ENCODE measurements around the gene GPR176. TPM values are rescaled to one million over a fixed set of nuclear protein-coding genes. Genes with fewer than 3 reads are reported as not detected.

Gene GPR176
- polyA plus RNA-seq, 1 donor from 2014 or later: 8.3 TPM

- no peaks in the 10 kb centered on the region for H4K20me1 ChIP-seq (ENCODE audit: insufficient read depth)
- H3K9me2 ChIP-seq (ENCODE audit: insufficient read depth, low read length): no peaks in the 10 kb centered on the region
- no peaks in the 10 kb centered on the region for H3K27me3 ChIP-seq (ENCODE audit: insufficient read depth, low read depth, low read length)
- H3K79me2 ChIP-seq (replicated peaks; ENCODE audit: insufficient read depth, low read length): no peaks in the 10 kb centered on the region
- no peaks in the 10 kb centered on the region for H3F3A ChIP-seq (ENCODE audit: insufficient read depth, low read length, poor library complexity, severe bottlenecking)
- H3K9me3 ChIP-seq (ENCODE audit: low read length): no peaks in the 10 kb centered on the region
- no peaks in the 10 kb centered on the region for H3K36me3 ChIP-seq (ENCODE audit: insufficient read depth, low read length)
- H3K4me2 ChIP-seq (ENCODE audit: low read length): no peak overlapping the region
- H3K27ac ChIP-seq (ENCODE audit: low read length): no peak overlapping the region
- TF ChIP-seq SMC3 (conservative IDR thresholded peaks at IDR 0.05; ENCODE audit: poor library complexity) (no peak), POLR2AphosphoS5 (IDR thresholded peaks at IDR 0.05) (no peak), REST (IDR thresholded peaks at IDR 0.05; ENCODE audit: borderline replicate concordance) (no peak), CTCF (IDR thresholded peaks at IDR 0.05; ENCODE audit: poor library complexity, severe bottlenecking) (no peak), TAF1 (IDR thresholded peaks at IDR 0.05; ENCODE audit: low read depth) (no peak), EZH2 (IDR thresholded peaks at IDR 0.05; ENCODE audit: borderline replicate concordance, insufficient read depth, low read length, poor library complexity, severe bottlenecking) (no peak), RAD21 (conservative IDR thresholded peaks at IDR 0.05) (no peak), EP300 (conservative IDR thresholded peaks at IDR 0.05; ENCODE audit: poor library complexity, severe bottlenecking) (no peak), MXI1 (conservative IDR thresholded peaks at IDR 0.05; ENCODE audit: poor library complexity, severe bottlenecking) (no peak)
- H2AFZ ChIP-seq (ENCODE audit: low read depth, low read length): no peak overlapping the region
- H3K9ac ChIP-seq (ENCODE audit: low read length): no peak overlapping the region
- H3K4me3 ChIP-seq (ENCODE audit: low read length): no peak overlapping the region
Observed at GRCh38 chr15:39807791-39808190, 112.3 kb downstream of the GPR176 start.

- Histone ChIP-seq H3K9ac (ENCODE audit: low read length) (no peak overlapping the region), H3K27ac (ENCODE audit: low read length) (no peak overlapping the region), H2AFZ (ENCODE audit: low read depth, low read length) (no peak overlapping the region), H3F3A (ENCODE audit: insufficient read depth, low read length, poor library complexity, severe bottlenecking) (no peaks in the 10 kb centered on the region), H3K9me3 (ENCODE audit: low read length) (no peaks in the 10 kb centered on the region), H3K27me3 (ENCODE audit: insufficient read depth, low read depth, low read length) (no peaks in the 10 kb centered on the region), H3K9me2 (ENCODE audit: insufficient read depth, low read length) (no peaks in the 10 kb centered on the region), H3K36me3 (ENCODE audit: insufficient read depth, low read length) (no peaks in the 10 kb centered on the region), H3K4me3 (ENCODE audit: low read length) (no peak overlapping the region), H4K20me1 (ENCODE audit: insufficient read depth) (no peaks in the 10 kb centered on the region), H3K4me2 (ENCODE audit: low read length) (no peak overlapping the region), H3K79me2 (replicated peaks; ENCODE audit: insufficient read depth, low read length) (no peaks in the 10 kb centered on the region)
- TF ChIP-seq MXI1 (conservative IDR thresholded peaks at IDR 0.05; ENCODE audit: poor library complexity, severe bottlenecking) (no peak), TAF1 (IDR thresholded peaks at IDR 0.05; ENCODE audit: low read depth) (no peak), EP300 (conservative IDR thresholded peaks at IDR 0.05; ENCODE audit: poor library complexity, severe bottlenecking) (no peak), EZH2 (IDR thresholded peaks at IDR 0.05; ENCODE audit: borderline replicate concordance, insufficient read depth, low read length, poor library complexity, severe bottlenecking) (no peak), SMC3 (conservative IDR thresholded peaks at IDR 0.05; ENCODE audit: poor library complexity) (no peak), RAD21 (conservative IDR thresholded peaks at IDR 0.05) (no peak), REST (IDR thresholded peaks at IDR 0.05; ENCODE audit: borderline replicate concordance) (no peak), POLR2AphosphoS5 (IDR thresholded peaks at IDR 0.05) (no peak), CTCF (IDR thresholded peaks at IDR 0.05; ENCODE audit: poor library complexity, severe bottlenecking) (no peak)
Observed at GRCh38 chr15:39804026-39804425, 116.0 kb downstream of the GPR176 start.
